ENCODE data around the gene NKAPL.

The NKAPL gene

DNA sequence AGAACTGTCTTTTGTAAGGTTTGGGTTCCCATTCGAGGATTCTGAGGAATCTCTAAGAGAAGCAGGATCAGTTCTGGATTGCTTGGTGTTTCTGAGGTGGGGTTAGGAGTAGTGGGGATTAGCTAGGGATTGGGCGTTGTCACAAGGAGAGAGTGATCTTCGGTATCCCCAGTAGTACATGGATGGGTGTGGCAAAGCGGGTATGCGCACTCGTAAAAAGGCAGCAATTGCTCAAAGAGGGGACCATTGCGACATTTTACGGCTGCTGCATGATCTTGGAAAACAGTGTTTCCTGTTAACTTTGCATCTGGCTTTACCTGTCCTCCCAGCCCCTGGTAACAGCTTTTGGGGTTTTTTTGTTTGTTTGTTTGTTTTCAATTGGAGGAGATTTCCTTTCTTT, 43.7 kb upstream of the NKAPL start:
- H3K4me3 ChIP-seq (ENCODE audit: low read depth in 1 of 2, low read length in 1 of 2) = no peak overlapping the region
- no peaks in the 10 kb centered on the region for H3K36me3 ChIP-seq
- no peaks in the 10 kb centered on the region for H3K9me3 ChIP-seq
- peaks cover 94% of the 10 kb centered on the region for H3K27me3 ChIP-seq
- TF ChIP-seq, protein P1, sequence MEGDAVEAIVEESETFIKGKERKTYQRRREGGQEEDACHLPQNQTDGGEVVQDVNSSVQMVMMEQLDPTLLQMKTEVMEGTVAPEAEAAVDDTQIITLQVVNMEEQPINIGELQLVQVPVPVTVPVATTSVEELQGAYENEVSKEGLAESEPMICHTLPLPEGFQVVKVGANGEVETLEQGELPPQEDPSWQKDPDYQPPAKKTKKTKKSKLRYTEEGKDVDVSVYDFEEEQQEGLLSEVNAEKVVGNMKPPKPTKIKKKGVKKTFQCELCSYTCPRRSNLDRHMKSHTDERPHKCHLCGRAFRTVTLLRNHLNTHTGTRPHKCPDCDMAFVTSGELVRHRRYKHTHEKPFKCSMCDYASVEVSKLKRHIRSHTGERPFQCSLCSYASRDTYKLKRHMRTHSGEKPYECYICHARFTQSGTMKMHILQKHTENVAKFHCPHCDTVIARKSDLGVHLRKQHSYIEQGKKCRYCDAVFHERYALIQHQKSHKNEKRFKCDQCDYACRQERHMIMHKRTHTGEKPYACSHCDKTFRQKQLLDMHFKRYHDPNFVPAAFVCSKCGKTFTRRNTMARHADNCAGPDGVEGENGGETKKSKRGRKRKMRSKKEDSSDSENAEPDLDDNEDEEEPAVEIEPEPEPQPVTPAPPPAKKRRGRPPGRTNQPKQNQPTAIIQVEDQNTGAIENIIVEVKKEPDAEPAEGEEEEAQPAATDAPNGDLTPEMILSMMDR (IDR thresholded peaks at IDR 0.05) = no peak
- H3K27ac ChIP-seq = no peak overlapping the region
- H3K4me1 ChIP-seq (ENCODE audit: control insufficient read depth in 1 of 2, insufficient read depth in 1 of 2, low read depth in 1 of 2, low read length in 1 of 2) = peaks cover 9 to 11% of the 10 kb centered on the region in 2 experiments

DNA sequence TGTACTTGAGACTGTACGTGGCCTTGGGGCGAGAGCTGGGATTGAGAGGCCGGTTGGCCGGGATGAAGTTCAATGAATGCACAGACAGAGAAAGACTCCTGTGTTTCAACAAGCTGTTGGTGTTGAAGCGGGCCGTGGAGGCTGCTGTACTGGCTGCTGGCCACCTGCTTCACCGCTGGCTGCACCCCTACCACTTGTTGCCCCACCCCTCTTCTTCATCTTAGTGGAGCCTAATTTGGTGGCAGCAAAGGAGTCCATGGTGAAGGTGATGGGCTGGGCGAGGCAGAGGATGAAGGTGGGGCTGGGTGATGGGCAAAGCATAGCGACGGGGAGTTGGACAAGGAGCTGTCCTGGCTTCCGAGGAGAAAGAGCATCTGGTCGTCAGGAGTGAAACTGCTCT, 41.2 kb upstream of the NKAPL start:
- Histone ChIP-seq H3K9me3 (no peaks in the 10 kb centered on the region), H3K27me3 (peaks cover 92% of the 10 kb centered on the region), H3K27ac (no peak overlapping the region), H3K36me3 (no peaks in the 10 kb centered on the region), H3K4me1 (ENCODE audit: control insufficient read depth in 1 of 2, insufficient read depth in 1 of 2, low read depth in 1 of 2, low read length in 1 of 2) (peaks cover 5 to 11% of the 10 kb centered on the region in 2 experiments), H3K4me3 (ENCODE audit: low read depth in 1 of 2, low read length in 1 of 2) (no peak overlapping the region)
- TF ChIP-seq, protein P1 (IDR thresholded peaks at IDR 0.05) = no peak

DNA sequence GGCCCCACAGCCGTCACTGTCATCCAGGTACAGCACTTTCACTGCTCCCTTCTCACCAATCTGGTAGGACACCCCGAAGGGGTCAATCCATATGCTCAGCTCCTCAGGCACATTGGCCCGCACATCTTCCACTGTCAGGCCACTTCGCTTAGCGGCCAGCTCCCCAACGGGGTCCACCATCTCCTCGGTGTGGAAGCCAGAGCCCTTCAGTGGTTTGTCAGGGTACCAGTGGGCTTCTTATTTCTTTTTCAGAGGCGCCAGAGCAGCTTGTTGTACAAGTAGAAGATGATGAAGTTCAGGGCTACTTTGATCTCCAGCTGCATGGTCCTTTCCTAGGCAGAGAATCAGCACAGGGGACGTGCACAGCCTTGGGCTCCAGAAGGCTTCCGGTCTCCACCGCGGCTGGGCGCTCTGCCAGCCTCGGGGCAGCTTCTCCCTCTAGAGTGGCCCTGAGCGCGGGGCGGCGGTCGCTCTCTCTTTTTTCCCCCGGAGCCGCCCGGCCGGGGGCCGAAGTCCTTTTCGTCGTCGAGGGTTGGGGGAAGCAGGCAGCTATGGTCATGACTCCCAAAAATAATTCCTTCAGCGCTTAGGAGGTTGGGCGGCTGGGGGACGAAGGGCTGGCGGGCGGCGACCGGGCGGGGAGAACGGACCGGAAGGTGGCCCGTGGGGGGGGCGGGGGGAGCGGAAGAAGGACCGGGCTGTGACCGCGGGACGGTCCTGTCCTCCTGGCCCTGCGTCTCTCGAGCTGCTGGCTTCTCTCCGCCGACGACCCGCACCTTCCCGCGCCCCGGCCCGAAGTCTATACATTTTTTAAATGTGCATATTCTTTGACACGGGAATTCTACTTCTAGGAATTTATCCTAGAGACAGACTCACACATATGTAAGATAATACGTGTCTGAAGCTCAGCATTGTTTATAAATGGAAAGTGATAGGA, 40.5 kb upstream of the NKAPL start:
- H3K27ac ChIP-seq = peak overlapping the region; percentile 56
- H3K36me3 ChIP-seq = no peaks in the 10 kb centered on the region
- H3K4me3 ChIP-seq (ENCODE audit: low read depth in 1 of 2, low read length in 1 of 2) = peak overlapping the region; percentile 64 to 66
- H3K4me1 ChIP-seq (ENCODE audit: control insufficient read depth in 1 of 2, insufficient read depth in 1 of 2, low read depth in 1 of 2, low read length in 1 of 2) = peaks cover 5 to 11% of the 10 kb centered on the region in 2 experiments
- TF ChIP-seq, protein P1 (IDR thresholded peaks at IDR 0.05) = no peak
- H3K27me3 ChIP-seq = peaks cover 92% of the 10 kb centered on the region
- H3K9me3 ChIP-seq = no peaks in the 10 kb centered on the region

DNA sequence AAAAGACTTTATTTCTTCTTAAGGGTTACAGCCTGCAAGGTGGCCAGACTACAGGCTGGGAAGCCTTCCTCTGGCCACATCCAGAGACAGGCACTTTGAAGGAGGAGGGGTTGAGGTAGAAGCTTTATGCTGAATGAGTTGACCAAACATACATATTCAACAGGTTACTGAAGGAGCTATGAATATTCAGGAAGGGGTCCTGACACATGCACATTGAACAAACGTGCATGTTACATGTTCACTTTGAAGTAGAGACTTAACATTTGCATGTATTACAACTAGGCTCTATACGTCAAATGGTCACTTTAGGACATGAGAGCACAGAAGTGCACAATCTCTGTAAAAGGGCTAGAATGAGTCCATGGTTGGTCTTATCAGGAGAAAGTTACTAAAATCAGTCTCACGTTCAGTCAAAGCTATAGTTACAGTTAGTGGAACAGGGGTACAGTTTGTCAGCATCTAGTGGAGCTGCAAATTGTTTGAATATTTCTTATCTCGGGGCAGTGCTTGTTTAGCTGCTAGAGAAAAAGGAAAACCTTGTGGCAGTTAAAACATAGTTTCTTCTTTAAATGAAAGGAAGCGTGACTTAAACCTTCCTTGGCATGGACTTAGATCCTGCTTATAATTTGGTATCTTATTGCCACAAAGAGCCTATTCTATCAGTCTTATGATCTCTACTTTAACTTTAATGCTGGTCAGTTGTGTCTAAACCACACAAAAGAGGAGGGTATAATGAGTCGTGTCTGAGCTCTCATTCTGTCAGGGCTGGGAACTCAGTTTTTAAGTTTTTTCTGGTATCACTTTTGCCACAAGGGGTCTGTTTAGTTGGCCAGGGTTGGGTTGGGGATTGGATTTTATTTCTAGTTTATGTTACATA, 38.6 kb upstream of the NKAPL start:
- Histone ChIP-seq H3K9me3 (no peaks in the 10 kb centered on the region), H3K27me3 (peaks cover 84% of the 10 kb centered on the region), H3K4me3 (ENCODE audit: low read depth in 1 of 2, low read length in 1 of 2) (no peak overlapping the region), H3K36me3 (no peaks in the 10 kb centered on the region), H3K4me1 (ENCODE audit: control insufficient read depth in 1 of 2, insufficient read depth in 1 of 2, low read depth in 1 of 2, low read length in 1 of 2) (peaks cover 13 to 19% of the 10 kb centered on the region in 2 experiments), H3K27ac (no peak overlapping the region)
- TF ChIP-seq, protein P1 (IDR thresholded peaks at IDR 0.05) = no peak

DNA sequence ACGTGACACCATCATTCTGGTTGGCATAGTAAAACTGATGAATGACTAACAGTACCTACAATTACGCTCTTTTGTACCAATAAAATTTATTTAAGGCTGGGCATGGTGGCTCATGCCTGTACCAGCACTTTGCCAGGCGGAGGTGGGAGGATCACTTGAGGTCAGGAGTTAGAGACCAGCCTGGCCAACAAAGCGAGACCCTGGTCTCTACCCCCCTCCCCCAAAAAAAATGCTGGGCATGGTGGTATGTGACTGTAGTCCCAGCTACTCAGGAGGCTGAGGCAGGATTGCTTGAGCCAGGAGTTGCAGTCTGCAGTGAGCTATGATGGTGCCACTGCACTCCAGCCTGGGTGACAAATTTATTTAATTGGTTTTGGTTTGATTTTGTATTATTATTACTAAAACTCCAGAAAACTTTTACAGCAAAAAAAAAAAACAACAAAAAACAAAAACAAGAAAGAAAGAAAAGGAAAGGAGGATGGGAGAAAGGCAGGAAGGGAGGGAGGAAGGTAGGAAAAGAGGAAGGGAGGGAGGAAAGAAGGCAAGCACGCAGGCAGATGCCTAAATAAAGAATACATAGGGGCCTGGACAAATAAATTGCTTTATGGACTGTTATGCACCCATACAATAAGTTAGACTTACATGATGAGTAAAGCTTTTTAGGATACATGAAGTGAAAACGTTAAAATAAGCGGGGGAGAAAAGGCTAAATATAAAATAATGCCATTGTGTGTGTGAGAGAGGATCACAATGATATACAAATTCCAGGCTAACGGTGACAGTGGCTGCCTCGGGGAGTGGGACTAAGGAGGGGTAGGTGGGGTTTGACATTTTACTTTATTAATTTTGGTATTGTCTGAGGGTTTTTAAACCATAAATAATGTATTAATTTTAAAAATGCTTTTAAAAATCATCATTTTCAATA, 34.7 kb upstream of the NKAPL start:
- peaks cover 51% of the 10 kb centered on the region for H3K27me3 ChIP-seq
- peak overlapping the region; percentile 72 to 87 for H3K4me3 ChIP-seq (ENCODE audit: low read depth in 1 of 2, low read length in 1 of 2)
- H3K27ac ChIP-seq = no peak overlapping the region
- H3K9me3 ChIP-seq = no peaks in the 10 kb centered on the region
- TF ChIP-seq, protein P1 (IDR thresholded peaks at IDR 0.05) = no peak
- H3K4me1 ChIP-seq (ENCODE audit: control insufficient read depth in 1 of 2, insufficient read depth in 1 of 2, low read depth in 1 of 2, low read length in 1 of 2) = peaks cover 11 to 13% of the 10 kb centered on the region in 2 experiments
- peaks cover 22% of the 10 kb centered on the region for H3K36me3 ChIP-seq
